CD4-positive, alpha-beta T cell treated with Interleukin-15 for 4 hours (primary cell): ENCODE results near the gene LTA.

Experiments
- DNase-seq: peaks from one replicate; pipeline ENCODE4 v3.0.0-alpha.2; 2020; ENCODE audit warnings: low spot score

Gene LTA, protein sequence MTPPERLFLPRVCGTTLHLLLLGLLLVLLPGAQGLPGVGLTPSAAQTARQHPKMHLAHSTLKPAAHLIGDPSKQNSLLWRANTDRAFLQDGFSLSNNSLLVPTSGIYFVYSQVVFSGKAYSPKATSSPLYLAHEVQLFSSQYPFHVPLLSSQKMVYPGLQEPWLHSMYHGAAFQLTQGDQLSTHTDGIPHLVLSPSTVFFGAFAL

DNA sequence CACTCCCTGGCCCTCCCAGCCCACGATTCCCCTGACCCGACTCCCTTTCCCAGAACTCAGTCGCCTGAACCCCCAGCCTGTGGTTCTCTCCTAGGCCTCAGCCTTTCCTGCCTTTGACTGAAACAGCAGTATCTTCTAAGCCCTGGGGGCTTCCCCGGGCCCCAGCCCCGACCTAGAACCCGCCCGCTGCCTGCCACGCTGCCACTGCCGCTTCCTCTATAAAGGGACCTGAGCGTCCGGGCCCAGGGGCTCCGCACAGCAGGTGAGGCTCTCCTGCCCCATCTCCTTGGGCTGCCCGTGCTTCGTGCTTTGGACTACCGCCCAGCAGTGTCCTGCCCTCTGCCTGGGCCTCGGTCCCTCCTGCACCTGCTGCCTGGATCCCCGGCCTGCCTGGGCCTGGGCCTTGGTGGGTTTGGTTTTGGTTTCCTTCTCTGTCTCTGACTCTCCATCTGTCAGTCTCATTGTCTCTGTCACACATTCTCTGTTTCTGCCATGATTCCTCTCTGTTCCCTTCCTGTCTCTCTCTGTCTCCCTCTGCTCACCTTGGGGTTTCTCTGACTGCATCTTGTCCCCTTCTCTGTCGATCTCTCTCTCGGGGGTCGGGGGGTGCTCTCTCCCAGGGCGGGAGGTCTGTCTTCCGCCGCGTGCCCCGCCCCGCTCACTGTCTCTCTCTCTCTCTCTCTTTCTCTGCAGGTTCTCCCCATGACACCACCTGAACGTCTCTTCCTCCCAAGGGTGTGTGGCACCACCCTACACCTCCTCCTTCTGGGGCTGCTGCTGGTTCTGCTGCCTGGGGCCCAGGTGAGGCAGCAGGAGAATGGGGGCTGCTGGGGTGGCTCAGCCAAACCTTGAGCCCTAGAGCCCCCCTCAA, at the start of gene LTA:
Gene LTA (plus strand): TSS at position 249 of the 871 bp plus-strand sequence. CDS start 454 bp downstream, at position 703.
- DNase-seq, result peak; percentile 90

GRCh38 chr6:31525553-31525931, 46.5 kb upstream of the LTA start:
- DNase-seq, result no peak

- no peak for DNase-seq
Observed at GRCh38 chr6:31525932-31526591, 46.0 kb upstream of the LTA start.

- no peak for DNase-seq
Observed at GRCh38 chr6:31528307-31528777, 43.7 kb upstream of the LTA start.

GRCh38 chr6:31528821-31529328, 43.2 kb upstream of the LTA start, which contains the start of gene MCCD1:
Gene MCCD1, plus strand, starts transcription at chr6:31528962. Its CDS starts 53 bp downstream, at chr6:31529015.
- DNase-seq, result no peak

- DNase-seq, result no peak
Observed at GRCh38 chr6:31529329-31530150, 42.5 kb upstream of the LTA start.

- DNase-seq, result no peak
Observed at GRCh38 chr6:31530659-31531058, 41.4 kb upstream of the LTA start.

- no peak for DNase-seq
Observed at GRCh38 chr6:31531162-31531561, 40.9 kb upstream of the LTA start.

- no peak for DNase-seq
Observed at GRCh38 chr6:31531771-31532643, 40.1 kb upstream of the LTA start.

DNA sequence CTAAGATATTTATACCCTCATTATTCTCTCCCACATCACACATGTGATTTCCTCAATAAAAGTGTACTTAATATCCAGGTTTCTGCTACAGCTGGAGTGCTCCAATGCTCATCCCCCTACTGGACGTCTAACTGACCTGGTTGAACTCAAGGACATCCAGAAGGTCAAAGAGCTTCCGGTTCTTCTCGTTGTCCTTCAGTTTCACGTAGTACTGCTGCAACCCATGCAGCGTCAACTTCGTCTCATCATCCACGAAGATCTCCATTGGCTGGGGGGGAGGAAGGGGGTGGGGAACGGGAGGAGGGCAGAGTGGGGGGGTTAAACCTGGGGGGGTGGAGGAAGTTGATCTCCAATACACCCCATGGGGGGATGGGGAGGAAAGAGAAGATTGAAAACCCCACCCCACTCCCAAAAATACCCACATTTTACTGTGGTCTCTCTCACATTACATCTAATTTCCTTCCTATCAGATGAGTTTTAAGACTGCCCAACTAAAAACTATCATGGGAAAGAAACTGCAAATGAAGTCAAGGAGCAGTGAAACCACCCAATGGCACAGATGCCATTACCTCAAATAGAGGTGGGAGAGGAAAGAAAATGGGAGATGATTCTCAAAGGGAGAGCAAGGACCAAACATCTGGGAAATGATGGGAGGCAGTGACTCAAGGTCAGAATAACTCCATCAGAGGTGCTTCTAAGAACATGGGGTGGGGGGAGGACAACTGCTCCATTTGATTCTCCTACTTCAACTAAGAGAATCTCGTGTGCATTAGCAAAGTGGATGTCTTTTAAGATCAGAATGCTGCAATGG, 39.2 kb upstream of the LTA start:
- DNase-seq, result no peak

- DNase-seq, result no peak
Observed at GRCh38 chr6:31533455-31533841, 38.6 kb upstream of the LTA start.

- no peak for DNase-seq
Observed at GRCh38 chr6:31534011-31534410, 38.1 kb upstream of the LTA start.

- no peak for DNase-seq
Observed at GRCh38 chr6:31534521-31535040, 37.5 kb upstream of the LTA start.

DNA sequence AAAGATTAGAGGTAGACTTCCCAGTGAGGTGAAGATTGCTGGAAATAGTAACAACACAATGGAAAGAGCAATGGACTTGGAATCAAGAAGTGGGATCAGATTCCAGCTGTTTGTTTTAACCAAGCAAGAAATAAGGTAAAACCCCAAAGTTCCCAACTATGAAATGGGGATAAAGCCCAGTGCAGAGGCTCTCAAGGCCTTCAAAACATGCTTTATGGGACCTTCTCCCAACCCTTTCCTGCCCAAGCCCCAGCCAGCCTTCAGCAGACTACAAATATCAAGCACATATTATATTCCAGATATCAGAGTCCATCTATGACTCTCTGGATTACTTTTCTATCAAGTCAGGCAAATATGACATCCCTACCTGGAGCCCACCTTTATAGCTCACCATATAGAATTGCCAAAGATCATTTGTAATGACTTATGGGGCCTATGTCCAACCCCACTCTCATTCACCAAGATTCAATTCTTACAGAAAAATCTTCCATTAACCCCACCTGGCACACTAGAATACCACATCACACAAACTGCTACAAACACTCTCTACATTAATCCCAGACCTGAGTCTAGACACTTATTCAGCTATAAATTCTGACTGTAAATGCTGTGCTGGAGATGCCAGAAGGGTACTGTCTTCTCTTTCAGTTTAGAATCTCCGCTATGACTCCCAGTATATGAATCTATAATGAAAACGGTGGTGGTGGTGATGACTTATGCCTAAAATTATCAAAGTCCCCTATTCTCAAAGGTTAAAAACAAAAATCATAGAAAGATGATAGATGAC, 36.4 kb upstream of the LTA start:
- DNase-seq, result no peak

GRCh38 chr6:31538805-31539400, 33.2 kb upstream of the LTA start:
- peak; percentile 34 for DNase-seq

- no peak for DNase-seq
Observed at GRCh38 chr6:31540640-31541039, 31.4 kb upstream of the LTA start.

GRCh38 chr6:31541059-31541657, 30.9 kb upstream of the LTA start:
- peak; percentile 82 for DNase-seq
